ENCODE results near the gene SPINK9. TPM values are rescaled to one million over a fixed set of nuclear protein-coding genes. Genes with fewer than 3 reads are reported as not detected.
"Not testable (repeated sequence)": the region's sequence is repeated elsewhere in the genome, so short reads cannot be mapped to it uniquely, and the experiment has no call there.

SPINK9 gene
- total RNA-seq, 1 experiment from 2014 or later, result not detected

DNA sequence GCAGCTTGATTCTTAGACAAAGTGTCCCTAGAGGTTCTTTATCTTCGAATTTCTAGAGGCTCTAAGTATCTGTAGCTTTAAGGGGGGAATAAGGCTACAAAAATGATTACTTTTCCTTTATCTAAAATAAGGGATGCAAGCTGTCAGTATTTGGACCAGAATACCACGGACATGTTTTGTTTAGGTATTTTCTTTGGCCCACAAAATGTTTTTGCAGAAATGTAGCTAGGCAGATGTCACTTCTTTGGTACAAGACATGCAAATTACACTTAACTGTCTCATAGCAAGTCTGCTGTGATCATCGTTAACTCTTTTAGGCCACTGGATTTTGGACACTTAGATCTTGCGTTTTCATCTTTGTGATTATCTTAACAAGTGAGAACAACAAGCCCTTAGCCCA is 20.6 kb upstream of the SPINK9 start:
- Histone ChIP-seq H3K14ac (ENCODE audit: insufficient read depth, low read length) (no peak overlapping the region), H3K9me3 (ENCODE audit: control insufficient read depth, low read depth, low read length) (no peaks in the 10 kb centered on the region), H3T11ph (ENCODE audit: low read length) (no peak overlapping the region), H3K9ac (ENCODE audit: extremely low read depth, insufficient read length, low read length) (no peak overlapping the region), H3K23ac (ENCODE audit: insufficient read length, low read depth, low read length) (no peak overlapping the region), H3K18ac (ENCODE audit: insufficient read length, low read depth, low read length) (no peak overlapping the region), H2BK5ac (ENCODE audit: insufficient read length, low read length) (no peak overlapping the region), H2AFZ (ENCODE audit: low read length) (no peak overlapping the region), H3K79me2 (ENCODE audit: insufficient read depth, low read length) (no peaks in the 10 kb centered on the region), H2AK5ac (ENCODE audit: insufficient read length, low read length) (no peak overlapping the region), H3K79me1 (ENCODE audit: insufficient read depth, low read depth, low read length, poor library complexity, severe bottlenecking) (no peaks in the 10 kb centered on the region), H3K27me3 (ENCODE audit: insufficient read depth, low read length) (no peaks in the 10 kb centered on the region), H3K56ac (ENCODE audit: insufficient read length, low read depth, low read length) (no peak overlapping the region), H2BK20ac (ENCODE audit: low read depth, low read length, poor library complexity, severe bottlenecking) (no peak overlapping the region), H3K27ac (ENCODE audit: insufficient read length, low read depth, low read length) (no peak overlapping the region), H2BK15ac (ENCODE audit: low read depth, low read length) (no peak overlapping the region), H4K20me1 (ENCODE audit: control insufficient read depth, insufficient read depth, insufficient read length) (no peaks in the 10 kb centered on the region), H4K8ac (replicated peaks; ENCODE audit: insufficient read length, low read depth, low read length) (no peak overlapping the region), H3K4me2 (ENCODE audit: insufficient read depth, insufficient read length, low read length) (no peak overlapping the region), H3K4me1 (ENCODE audit: insufficient read depth, low read length) (no peaks in the 10 kb centered on the region), H4K91ac (ENCODE audit: insufficient read length, low read depth, low read length) (no peak overlapping the region), H3K4ac (ENCODE audit: low read depth, low read length) (no peak overlapping the region), H4K5ac (ENCODE audit: insufficient read length, low read depth, low read length) (no peak overlapping the region), H2BK120ac (ENCODE audit: low read depth, low read length, poor library complexity, severe bottlenecking) (no peak overlapping the region), H2BK12ac (ENCODE audit: insufficient read length, low read depth, low read length) (no peak overlapping the region), H3K23me2 (ENCODE audit: insufficient read length, low read depth, low read length, poor library complexity, severe bottlenecking) (no peaks in the 10 kb centered on the region)
- TF ChIP-seq, protein P1, sequence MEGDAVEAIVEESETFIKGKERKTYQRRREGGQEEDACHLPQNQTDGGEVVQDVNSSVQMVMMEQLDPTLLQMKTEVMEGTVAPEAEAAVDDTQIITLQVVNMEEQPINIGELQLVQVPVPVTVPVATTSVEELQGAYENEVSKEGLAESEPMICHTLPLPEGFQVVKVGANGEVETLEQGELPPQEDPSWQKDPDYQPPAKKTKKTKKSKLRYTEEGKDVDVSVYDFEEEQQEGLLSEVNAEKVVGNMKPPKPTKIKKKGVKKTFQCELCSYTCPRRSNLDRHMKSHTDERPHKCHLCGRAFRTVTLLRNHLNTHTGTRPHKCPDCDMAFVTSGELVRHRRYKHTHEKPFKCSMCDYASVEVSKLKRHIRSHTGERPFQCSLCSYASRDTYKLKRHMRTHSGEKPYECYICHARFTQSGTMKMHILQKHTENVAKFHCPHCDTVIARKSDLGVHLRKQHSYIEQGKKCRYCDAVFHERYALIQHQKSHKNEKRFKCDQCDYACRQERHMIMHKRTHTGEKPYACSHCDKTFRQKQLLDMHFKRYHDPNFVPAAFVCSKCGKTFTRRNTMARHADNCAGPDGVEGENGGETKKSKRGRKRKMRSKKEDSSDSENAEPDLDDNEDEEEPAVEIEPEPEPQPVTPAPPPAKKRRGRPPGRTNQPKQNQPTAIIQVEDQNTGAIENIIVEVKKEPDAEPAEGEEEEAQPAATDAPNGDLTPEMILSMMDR (conservative IDR thresholded peaks at IDR 0.05), result no peak
- H3K27me3 Mint-ChIP-seq (ENCODE audit: low read depth), result peaks cover 15% of the 10 kb centered on the region
- no peak overlapping the region for H3K27ac Mint-ChIP-seq
- peaks cover 0 to 3% of the 10 kb centered on the region in 2 experiments; a peak in 3 of 4 replicates for H3K4me1 Mint-ChIP-seq
- H3K36me3 Mint-ChIP-seq (ENCODE audit: insufficient read depth in 1 of 3, low read depth in 3 of 3), result no peaks in the 10 kb centered on the region
- WGBS (ENCODE audit: extremely low coverage, insufficient read length, low lambda C conversion rate), result no CpG with 5 or more reads among the region's 4 CpGs
- H3K4me3 Mint-ChIP-seq, result no peak overlapping the region
- no peak for DNase-seq
- H3K9me3 Mint-ChIP-seq, result peaks cover 2 to 3% of the 10 kb centered on the region in 2 experiments; a peak in 4 of 5 replicates

DNA sequence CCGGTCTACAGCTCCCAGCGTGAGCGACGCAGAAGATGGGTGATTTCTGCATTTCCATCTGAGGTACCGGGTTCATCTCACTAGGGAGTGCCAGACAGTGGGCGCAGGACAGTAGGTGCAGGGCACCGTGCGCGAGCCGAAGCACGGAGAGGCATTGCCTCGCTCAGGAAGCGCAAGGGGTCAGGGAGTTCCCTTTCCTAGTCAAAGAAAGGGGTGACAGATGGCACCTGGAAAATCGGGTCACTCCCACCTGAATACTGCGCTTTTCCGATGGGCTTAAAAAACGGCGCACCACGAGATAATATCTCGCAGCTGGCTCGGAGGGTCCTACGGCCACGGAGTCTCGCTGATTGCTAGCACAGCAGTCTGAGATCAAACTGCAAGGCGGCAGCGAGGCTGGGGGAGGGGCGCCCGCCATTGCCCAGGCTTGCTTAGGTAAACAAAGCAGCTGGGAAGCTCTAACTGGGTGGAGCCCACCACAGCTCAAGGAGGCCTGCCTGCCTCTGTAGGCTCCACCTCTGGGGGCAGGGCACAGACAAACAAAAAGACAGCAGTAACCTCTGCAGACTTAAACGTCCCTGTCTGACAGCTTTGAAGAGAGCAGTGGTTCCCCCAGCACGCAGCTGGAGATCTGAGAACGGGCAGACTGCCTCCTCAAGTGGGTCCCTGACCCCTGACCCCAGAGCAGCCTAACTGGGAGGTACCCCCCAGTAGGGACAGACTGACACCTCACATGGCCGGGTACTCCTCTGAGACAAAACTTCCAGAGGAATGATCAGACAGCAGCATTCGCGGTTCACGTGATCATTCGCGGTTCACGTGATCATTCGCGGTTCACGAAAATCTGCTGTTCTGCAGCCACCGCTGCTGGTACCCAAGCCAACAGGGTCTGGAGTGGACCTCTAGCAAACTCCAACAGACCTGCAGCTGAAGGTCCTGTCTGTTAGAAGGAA is 15.1 kb upstream of the SPINK9 start:
- H4K20me1 ChIP-seq (ENCODE audit: control insufficient read depth, insufficient read depth, insufficient read length); H2BK15ac ChIP-seq (ENCODE audit: low read depth, low read length); H4K91ac ChIP-seq (ENCODE audit: insufficient read length, low read depth, low read length); H4K5ac ChIP-seq (ENCODE audit: insufficient read length, low read depth, low read length); H3K27me3 ChIP-seq (ENCODE audit: insufficient read depth, low read length); H3K18ac ChIP-seq (ENCODE audit: insufficient read length, low read depth, low read length); H2AFZ ChIP-seq (ENCODE audit: low read length); H2BK12ac ChIP-seq (ENCODE audit: insufficient read length, low read depth, low read length); H3K79me1 ChIP-seq (ENCODE audit: insufficient read depth, low read depth, low read length, poor library complexity, severe bottlenecking); H3K4me1 ChIP-seq (ENCODE audit: insufficient read depth, low read length); H2BK5ac ChIP-seq (ENCODE audit: insufficient read length, low read length); H4K8ac ChIP-seq (replicated peaks; ENCODE audit: insufficient read length, low read depth, low read length); H3K4ac ChIP-seq (ENCODE audit: low read depth, low read length); H3K9me3 Mint-ChIP-seq; H3T11ph ChIP-seq (ENCODE audit: low read length); H2BK20ac ChIP-seq (ENCODE audit: low read depth, low read length, poor library complexity, severe bottlenecking); H2BK120ac ChIP-seq (ENCODE audit: low read depth, low read length, poor library complexity, severe bottlenecking); H3K36me3 Mint-ChIP-seq (ENCODE audit: insufficient read depth in 1 of 3, low read depth in 3 of 3); H3K79me2 ChIP-seq (ENCODE audit: insufficient read depth, low read length); H3K23me2 ChIP-seq (ENCODE audit: insufficient read length, low read depth, low read length, poor library complexity, severe bottlenecking); H3K23ac ChIP-seq (ENCODE audit: insufficient read length, low read depth, low read length); H3K9me3 ChIP-seq (ENCODE audit: control insufficient read depth, low read depth, low read length); H3K27ac ChIP-seq (ENCODE audit: insufficient read length, low read depth, low read length); H2AK5ac ChIP-seq (ENCODE audit: insufficient read length, low read length); H3K56ac ChIP-seq (ENCODE audit: insufficient read length, low read depth, low read length); H3K4me1 Mint-ChIP-seq: not testable (repeated sequence)
- peak overlapping the region; percentile 59 for H3K9ac ChIP-seq (ENCODE audit: extremely low read depth, insufficient read length, low read length)
- peak overlapping the region in 2 of 3 experiments; percentile 44 to 92; a peak in 1 of 7 replicates for H3K27ac Mint-ChIP-seq
- H3K4me3 Mint-ChIP-seq, result peak overlapping the region; percentile 83 to 93
- H3K27me3 Mint-ChIP-seq (ENCODE audit: low read depth), result peaks cover 47% of the 10 kb centered on the region
- WGBS (ENCODE audit: extremely low coverage, insufficient read length, low lambda C conversion rate), result no CpG with 5 or more reads among the region's 42 CpGs
- H3K4me2 ChIP-seq (ENCODE audit: insufficient read depth, insufficient read length, low read length), result peak overlapping the region; percentile 73
- peak; percentile 49 for DNase-seq
- peak overlapping the region; percentile 82; the same call in 1 of the 2 replicates for H3K14ac ChIP-seq (ENCODE audit: insufficient read depth, low read length)

All from H9 (cell line).